HepG2 (cell line): ENCODE data around the gene AAMP. TPM values are rescaled to one million over a fixed set of nuclear protein-coding genes. Genes with fewer than 3 reads are reported as not detected.

Source experiments
- HNF1A ChIP-seq, 2 experiments: sonication (generic) in 1 of 2; formaldehyde crosslinking in 1 of 2; IDR thresholded peaks; 2 replicates each; pipeline versions ENCODE4 v1.4.0 to v1.6.1; 2016 to 2020; ENCODE audit warnings: borderline replicate concordance in 1 of 2, low read depth in 1 of 2, mild to moderate bottlenecking in 1 of 2, missing genetic modification reagents in 1 of 2
- JUND ChIP-seq: sonication (generic); formaldehyde crosslinking; IDR thresholded peaks from 2 replicates; pipeline ENCODE4 v1.8.0; 2022; ENCODE audit warnings: mild to moderate bottlenecking, missing genetic modification reagents
- NFIB ChIP-seq: sonication (generic); formaldehyde crosslinking; IDR thresholded peaks from 2 replicates; pipeline ENCODE4 v1.9.0; 2021; ENCODE audit warnings: missing genetic modification reagents, mild to moderate bottlenecking, borderline replicate concordance
- NR2F2 ChIP-seq: IDR thresholded peaks from 2 replicates; pipeline ENCODE4 v1.6.1; 2012; ENCODE audit warnings: low read depth, inconsistent platforms, borderline replicate concordance
- PHB2 ChIP-seq: fragments of 450-650 bp; IDR thresholded peaks from 2 replicates; pipeline ENCODE4 v1.6.1; 2018; ENCODE audit not compliant: partially characterized antibody
- RARA ChIP-seq: IDR thresholded peaks from 2 replicates; pipeline ENCODE4 v1.6.1; 2016; ENCODE audit warnings: missing genetic modification reagents, missing compliant biosample characterization
- SMAD3 ChIP-seq: sonication (generic); formaldehyde crosslinking; IDR thresholded peaks from 2 replicates; pipeline ENCODE4 v1.4.0; 2020; ENCODE audit warnings: missing genetic modification reagents
- TSC22D2 ChIP-seq: sonication (generic); formaldehyde crosslinking; IDR thresholded peaks from 2 replicates; pipeline ENCODE4 v1.5.1; 2020; ENCODE audit warnings: missing genetic modification reagents, mild to moderate bottlenecking, borderline replicate concordance
- ZBTB38 ChIP-seq: sonication (generic); formaldehyde crosslinking; IDR thresholded peaks from 2 replicates; pipeline ENCODE4 v1.5.1; 2020; ENCODE audit warnings: mild to moderate bottlenecking, missing genetic modification reagents
- ZNF276 ChIP-seq: sonication (generic); formaldehyde crosslinking; IDR thresholded peaks from 2 replicates; pipeline ENCODE4 v1.4.0; 2020; ENCODE audit warnings: mild to moderate bottlenecking, low read depth, missing genetic modification reagents
- polyA plus RNA-seq, 8 experiments: library from polyadenylated mRNA; depleted of rRNA in 3 of 8; stranded (reverse) in 7 of 8; unstranded in 1 of 8; fragments of >200 nt; fragmentation: Illumina TruSeq in 4 of 8; extraction: Trizol in 4 of 8; gene quantifications; 2 replicates each; pipeline versions ENCODE4 v1.2.1 to v1.2.3, GENCODE V29; 2011 to 2016; ENCODE audit warnings: low read depth in 4 of 8, missing spikeins in 1 of 8, mixed read lengths in 1 of 8; ENCODE audit not compliant: insufficient read depth in 1 of 8
- total RNA-seq, 5 experiments: library from RNA; depleted of rRNA; stranded (reverse); fragments of >200 nt; fragmentation: Illumina TruSeq; extraction: Trizol; gene quantifications; 2 replicates each; pipeline ENCODE4 v1.2.3, GENCODE V29; 2016; ENCODE audit warnings: low read depth in 1 of 5
- TF ChIP-seq, protein P1 (sequence below): sonication (generic); formaldehyde crosslinking; IDR thresholded peaks from 2 replicates; pipeline ENCODE4 v1.4.0; 2020; ENCODE audit warnings: mild to moderate bottlenecking, missing genetic modification reagents, borderline replicate concordance
- TF ChIP-seq, protein P2 (sequence below): sonication (generic); formaldehyde crosslinking; IDR thresholded peaks from 2 replicates; pipeline ENCODE4 v1.4.0; 2020; ENCODE audit warnings: missing genetic modification reagents, borderline replicate concordance
- TF ChIP-seq, protein P3 (sequence below): sonication (generic); formaldehyde crosslinking; IDR thresholded peaks from 2 replicates; pipeline ENCODE4 v1.4.0; 2020; ENCODE audit warnings: mild to moderate bottlenecking, missing genetic modification reagents

Gene AAMP
- total and polyA plus RNA-seq, 2 of the 13 experiments (the other 11 are each of a cell fraction or from before 2014, with no cell fraction given), result 110 to 186 TPM

- TF ChIP-seq, protein P1, sequence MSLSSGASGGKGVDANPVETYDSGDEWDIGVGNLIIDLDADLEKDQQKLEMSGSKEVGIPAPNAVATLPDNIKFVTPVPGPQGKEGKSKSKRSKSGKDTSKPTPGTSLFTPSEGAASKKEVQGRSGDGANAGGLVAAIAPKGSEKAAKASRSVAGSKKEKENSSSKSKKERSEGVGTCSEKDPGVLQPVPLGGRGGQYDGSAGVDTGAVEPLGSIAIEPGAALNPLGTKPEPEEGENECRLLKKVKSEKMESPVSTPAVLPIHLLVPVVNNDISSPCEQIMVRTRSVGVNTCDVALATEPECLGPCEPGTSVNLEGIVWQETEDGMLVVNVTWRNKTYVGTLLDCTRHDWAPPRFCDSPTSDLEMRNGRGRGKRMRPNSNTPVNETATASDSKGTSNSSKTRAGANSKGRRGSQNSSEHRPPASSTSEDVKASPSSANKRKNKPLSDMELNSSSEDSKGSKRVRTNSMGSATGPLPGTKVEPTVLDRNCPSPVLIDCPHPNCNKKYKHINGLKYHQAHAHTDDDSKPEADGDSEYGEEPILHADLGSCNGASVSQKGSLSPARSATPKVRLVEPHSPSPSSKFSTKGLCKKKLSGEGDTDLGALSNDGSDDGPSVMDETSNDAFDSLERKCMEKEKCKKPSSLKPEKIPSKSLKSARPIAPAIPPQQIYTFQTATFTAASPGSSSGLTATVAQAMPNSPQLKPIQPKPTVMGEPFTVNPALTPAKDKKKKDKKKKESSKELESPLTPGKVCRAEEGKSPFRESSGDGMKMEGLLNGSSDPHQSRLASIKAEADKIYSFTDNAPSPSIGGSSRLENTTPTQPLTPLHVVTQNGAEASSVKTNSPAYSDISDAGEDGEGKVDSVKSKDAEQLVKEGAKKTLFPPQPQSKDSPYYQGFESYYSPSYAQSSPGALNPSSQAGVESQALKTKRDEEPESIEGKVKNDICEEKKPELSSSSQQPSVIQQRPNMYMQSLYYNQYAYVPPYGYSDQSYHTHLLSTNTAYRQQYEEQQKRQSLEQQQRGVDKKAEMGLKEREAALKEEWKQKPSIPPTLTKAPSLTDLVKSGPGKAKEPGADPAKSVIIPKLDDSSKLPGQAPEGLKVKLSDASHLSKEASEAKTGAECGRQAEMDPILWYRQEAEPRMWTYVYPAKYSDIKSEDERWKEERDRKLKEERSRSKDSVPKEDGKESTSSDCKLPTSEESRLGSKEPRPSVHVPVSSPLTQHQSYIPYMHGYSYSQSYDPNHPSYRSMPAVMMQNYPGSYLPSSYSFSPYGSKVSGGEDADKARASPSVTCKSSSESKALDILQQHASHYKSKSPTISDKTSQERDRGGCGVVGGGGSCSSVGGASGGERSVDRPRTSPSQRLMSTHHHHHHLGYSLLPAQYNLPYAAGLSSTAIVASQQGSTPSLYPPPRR (CRISPR knock-in tag), result 0 out of 2 replicates have a peak, but pooled peaks have one; percentile 25
- TF ChIP-seq, protein P2, sequence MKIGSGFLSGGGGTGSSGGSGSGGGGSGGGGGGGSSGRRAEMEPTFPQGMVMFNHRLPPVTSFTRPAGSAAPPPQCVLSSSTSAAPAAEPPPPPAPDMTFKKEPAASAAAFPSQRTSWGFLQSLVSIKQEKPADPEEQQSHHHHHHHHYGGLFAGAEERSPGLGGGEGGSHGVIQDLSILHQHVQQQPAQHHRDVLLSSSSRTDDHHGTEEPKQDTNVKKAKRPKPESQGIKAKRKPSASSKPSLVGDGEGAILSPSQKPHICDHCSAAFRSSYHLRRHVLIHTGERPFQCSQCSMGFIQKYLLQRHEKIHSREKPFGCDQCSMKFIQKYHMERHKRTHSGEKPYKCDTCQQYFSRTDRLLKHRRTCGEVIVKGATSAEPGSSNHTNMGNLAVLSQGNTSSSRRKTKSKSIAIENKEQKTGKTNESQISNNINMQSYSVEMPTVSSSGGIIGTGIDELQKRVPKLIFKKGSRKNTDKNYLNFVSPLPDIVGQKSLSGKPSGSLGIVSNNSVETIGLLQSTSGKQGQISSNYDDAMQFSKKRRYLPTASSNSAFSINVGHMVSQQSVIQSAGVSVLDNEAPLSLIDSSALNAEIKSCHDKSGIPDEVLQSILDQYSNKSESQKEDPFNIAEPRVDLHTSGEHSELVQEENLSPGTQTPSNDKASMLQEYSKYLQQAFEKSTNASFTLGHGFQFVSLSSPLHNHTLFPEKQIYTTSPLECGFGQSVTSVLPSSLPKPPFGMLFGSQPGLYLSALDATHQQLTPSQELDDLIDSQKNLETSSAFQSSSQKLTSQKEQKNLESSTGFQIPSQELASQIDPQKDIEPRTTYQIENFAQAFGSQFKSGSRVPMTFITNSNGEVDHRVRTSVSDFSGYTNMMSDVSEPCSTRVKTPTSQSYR, result no peak
- peak; percentile 69; the same call in 1 of the 2 replicates for TF ChIP-seq TSC22D2
- 0 out of 2 replicates have a peak, but pooled peaks have one; percentile 74 for TF ChIP-seq ZNF276 (CRISPR knock-in tag)
- TF ChIP-seq JUND (CRISPR knock-in tag), result no peak
- no peak for TF ChIP-seq NFIB (CRISPR knock-in tag)
- TF ChIP-seq PHB2, result no peak
- TF ChIP-seq SMAD3 (CRISPR knock-in tag), result peak; percentile 69; the same call in 1 of the 2 replicates
- TF ChIP-seq, protein P3, sequence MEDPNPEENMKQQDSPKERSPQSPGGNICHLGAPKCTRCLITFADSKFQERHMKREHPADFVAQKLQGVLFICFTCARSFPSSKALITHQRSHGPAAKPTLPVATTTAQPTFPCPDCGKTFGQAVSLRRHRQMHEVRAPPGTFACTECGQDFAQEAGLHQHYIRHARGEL (CRISPR knock-in tag), result no peak
- TF ChIP-seq NR2F2, result peak; percentile 56; the same call in 1 of the 2 replicates
- 0 out of 2 replicates have a peak, but pooled peaks have one; percentile 65 for TF ChIP-seq ZBTB38 (CRISPR knock-in tag)
- no peak for TF ChIP-seq HNF1A (IDR thresholded peaks at IDR 0.05; ENCODE audit: low read depth)
- TF ChIP-seq HNF1A (CRISPR knock-in tag; IDR thresholded peaks at IDR 0.05; ENCODE audit: borderline replicate concordance), result no peak
- peak; percentile 40; the same call in 1 of the 2 replicates for TF ChIP-seq RARA (CRISPR knock-in tag)
These were observed 31.4 kb upstream of the AAMP start (continued) for GRCh38 chr2:218301176-218301819.
